Measurements from ENCODE around the gene E2F8. TPM values are rescaled to one million over a fixed set of nuclear protein-coding genes. Genes with fewer than 3 reads are reported as not detected.

E2F8 gene
- total RNA-seq, 1 experiment from 2014 or later = 5.2 TPM

- DNase-seq (ENCODE audit: low read depth) = no peak
These were observed 12.5 kb upstream of the E2F8 start for GRCh38 chr11:19253153-19253745.

- no peak for DNase-seq (ENCODE audit: low read depth)
These were observed 11.8 kb upstream of the E2F8 start for GRCh38 chr11:19252394-19253152.

- no peak for DNase-seq (ENCODE audit: low read depth)
These were observed 10.8 kb upstream of the E2F8 start for GRCh38 chr11:19251577-19251976.

- DNase-seq (ENCODE audit: low read depth) = no peak
These were observed 6.1 kb upstream of the E2F8 start for GRCh38 chr11:19246816-19247215.

- no peak for DNase-seq (ENCODE audit: low read depth)
These were observed 4.6 kb upstream of the E2F8 start for GRCh38 chr11:19245351-19245750.

GRCh38 chr11:19244621-19245020 lies 3.9 kb upstream of the E2F8 start:
- no peak for DNase-seq (ENCODE audit: low read depth)

- no peak for DNase-seq (ENCODE audit: low read depth)
These were observed 3.3 kb upstream of the E2F8 start for GRCh38 chr11:19244084-19244483.

- no peak for DNase-seq (ENCODE audit: low read depth)
These were observed 2.9 kb upstream of the E2F8 start for GRCh38 chr11:19243613-19244012.

GRCh38 chr11:19243143-19243542 lies 2.4 kb upstream of the E2F8 start:
- no peak for DNase-seq (ENCODE audit: low read depth)

GRCh38 chr11:19242179-19242932 lies 1.6 kb upstream of the E2F8 start:
- no peak for DNase-seq (ENCODE audit: low read depth)

GRCh38 chr11:19241260-19242178 lies 774 bp upstream of the E2F8 start:
- DNase-seq (ENCODE audit: low read depth) = peak; percentile 69

- DNase-seq (ENCODE audit: low read depth) = no peak
These were observed 1.7 kb downstream of the E2F8 start for GRCh38 chr11:19239039-19239438.

GRCh38 chr11:19237813-19238212 lies 2.9 kb downstream of the E2F8 start:
- DNase-seq (ENCODE audit: low read depth) = no peak

GRCh38 chr11:19237381-19237780 lies 3.4 kb downstream of the E2F8 start:
- no peak for DNase-seq (ENCODE audit: low read depth)

- no peak for DNase-seq (ENCODE audit: low read depth)
These were observed 6.4 kb downstream of the E2F8 start for GRCh38 chr11:19234231-19234817.

GRCh38 chr11:19232910-19233503 lies 7.7 kb downstream of the E2F8 start:
- peak; percentile 74 for DNase-seq (ENCODE audit: low read depth)

- no peak for DNase-seq (ENCODE audit: low read depth)
These were observed 11.1 kb downstream of the E2F8 start for GRCh38 chr11:19229671-19230070.

GRCh38 chr11:19228968-19229367 lies 11.8 kb downstream of the E2F8 start:
- DNase-seq (ENCODE audit: low read depth) = no peak

- DNase-seq (ENCODE audit: low read depth) = no peak
These were observed 14.2 kb downstream of the E2F8 start for GRCh38 chr11:19226378-19227195.

- no peak for DNase-seq (ENCODE audit: low read depth)
These were observed 15.2 kb downstream of the E2F8 start for GRCh38 chr11:19225581-19225980.

All from Daoy (cell line).